Measurements from ENCODE around the gene CLVS2. TPM values are rescaled to one million over a fixed set of nuclear protein-coding genes. Genes with fewer than 3 reads are reported as not detected.

The CLVS2 gene
- total and polyA plus RNA-seq, 4 experiments from 2014 or later, result not detected

DNA sequence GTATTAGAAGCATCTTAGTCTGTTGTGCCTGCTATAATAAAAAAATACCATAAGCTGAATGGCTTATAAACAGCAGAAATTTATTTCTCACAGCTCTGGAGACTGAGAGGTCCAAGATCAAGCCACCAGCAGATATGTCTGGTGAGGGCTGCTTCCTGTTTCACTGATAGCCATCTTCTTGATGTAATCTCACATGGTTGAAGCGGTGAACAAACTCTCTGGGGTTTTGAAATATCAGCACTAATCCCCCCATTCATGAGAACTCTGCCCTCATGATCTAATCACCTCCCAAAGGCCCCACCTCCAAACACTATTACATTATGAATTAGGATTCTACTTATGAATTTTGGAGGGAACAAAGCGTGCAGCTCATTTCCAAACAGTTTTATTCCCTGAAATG lies 11.6 kb upstream of the CLVS2 start:
- no peak for DNase-seq
- Histone ChIP-seq H3K9me3 (ENCODE audit: control insufficient read depth in 1 of 2, low read length in 2 of 2) (no peaks in the 10 kb centered on the region), H3K36me3 (ENCODE audit: insufficient read depth, low read length) (no peaks in the 10 kb centered on the region), H3K4me1 (ENCODE audit: insufficient read depth, low read length) (no peaks in the 10 kb centered on the region), H3K4me3 (ENCODE audit: low read length in 2 of 2) (no peak overlapping the region), H3K27me3 (ENCODE audit: insufficient read depth, low read length) (no peaks in the 10 kb centered on the region), H3K27ac (ENCODE audit: low read depth, low read length) (no peak overlapping the region)
- Mint-ChIP-seq H3K4me1 (no peaks in the 10 kb centered on the region), H3K36me3 (no peaks in the 10 kb centered on the region), H3K27me3 (peaks cover 0 to 2% of the 10 kb centered on the region in 2 donors), H3K9me3 (peaks cover 0 to 14% (median 6%) of the 10 kb centered on the region in 8 donors), H3K27ac (no peak overlapping the region), H3K4me3 (no peak overlapping the region)
- ChIA-PET CTCF (ENCODE audit: partially characterized antibody) (no interaction called here), POLR2A (ENCODE audit: partially characterized antibody) (no interaction called here)
- intact Hi-C loops (cut with micrococcal nuclease), result no loop called here

- H3K4me1 Mint-ChIP-seq, result peaks cover 0 to 2% (median under 1%) of the 10 kb centered on the region in 4 donors
- no peak overlapping the region for H3K27ac ChIP-seq (ENCODE audit: low read depth, low read length)
- DNase-seq, result no peak
- intact Hi-C loops (cut with micrococcal nuclease), result no loop called here
- no peak overlapping the region for H3K27ac Mint-ChIP-seq
- no peaks in the 10 kb centered on the region for H3K27me3 ChIP-seq (ENCODE audit: insufficient read depth, low read length)
- H3K36me3 ChIP-seq (ENCODE audit: insufficient read depth, low read length), result no peaks in the 10 kb centered on the region
- no peak overlapping the region for H3K4me3 Mint-ChIP-seq
- H3K4me1 ChIP-seq (ENCODE audit: insufficient read depth, low read length), result no peaks in the 10 kb centered on the region
- peaks cover 0 to 11% (median 2%) of the 10 kb centered on the region in 8 donors for H3K9me3 Mint-ChIP-seq
- H3K9me3 ChIP-seq (ENCODE audit: control insufficient read depth in 1 of 2, low read length in 2 of 2), result no peaks in the 10 kb centered on the region
- no peak overlapping the region for H3K4me3 ChIP-seq (ENCODE audit: low read length in 2 of 2)
- H3K36me3 Mint-ChIP-seq, result no peaks in the 10 kb centered on the region
- H3K27me3 Mint-ChIP-seq, result peaks cover 16 to 20% of the 10 kb centered on the region in 2 donors
- ChIA-PET CTCF (ENCODE audit: partially characterized antibody) (no interaction called here), POLR2A (ENCODE audit: partially characterized antibody) (no interaction called here)
Measured at GRCh38 chr6:122994256-122994655, 1.8 kb upstream of the CLVS2 start.

DNA sequence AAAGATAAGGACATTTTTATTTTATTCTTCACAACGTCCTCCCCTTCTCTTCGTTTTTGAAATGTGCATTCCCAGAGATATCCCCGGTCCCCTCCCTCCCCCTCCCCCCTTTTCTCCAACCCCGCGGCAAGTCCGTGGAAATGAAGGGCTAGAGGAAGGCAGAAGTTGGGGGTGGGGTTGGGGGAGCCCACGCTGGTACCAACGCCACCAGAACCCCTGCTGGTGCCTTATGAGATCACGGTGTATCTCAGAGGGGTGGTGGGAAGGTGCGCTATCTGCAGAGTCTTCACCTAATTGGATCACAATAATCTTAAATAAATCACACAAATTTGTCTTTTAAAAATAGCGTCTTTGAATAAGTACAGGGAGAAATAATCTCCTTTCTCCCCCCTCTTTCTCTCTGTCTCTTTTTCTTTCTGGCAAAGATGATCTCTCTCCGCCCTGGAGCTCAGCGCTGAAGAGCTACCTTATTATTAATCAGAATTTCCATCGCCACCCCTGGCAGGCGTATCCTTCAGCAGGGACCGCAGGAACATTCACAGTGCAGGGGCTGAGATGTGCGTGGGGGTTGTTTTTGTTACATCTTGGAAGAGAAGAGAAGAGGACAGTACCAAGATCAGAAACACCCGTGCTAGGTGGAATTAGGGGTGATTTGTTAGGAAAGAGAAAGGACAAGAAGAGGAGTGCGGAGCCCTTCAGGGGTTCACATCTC lies 915 bp downstream of the CLVS2 start:
- Mint-ChIP-seq H3K36me3 (no peaks in the 10 kb centered on the region), H3K4me3 (no peak overlapping the region), H3K27ac (peak overlapping the region in 1 of 7 donors; percentile 59), H3K9me3 (peaks cover 0 to 11% (median 2%) of the 10 kb centered on the region in 8 donors), H3K4me1 (peaks cover 0 to 2% (median under 1%) of the 10 kb centered on the region in 4 donors), H3K27me3 (peaks cover 14 to 20% of the 10 kb centered on the region in 2 donors)
- no peak for DNase-seq
- no peaks in the 10 kb centered on the region for H3K9me3 ChIP-seq (ENCODE audit: control insufficient read depth in 1 of 2, low read length in 2 of 2)
- intact Hi-C loops (cut with micrococcal nuclease), result no loop called here
- CTCF ChIA-PET (ENCODE audit: partially characterized antibody), result no interaction called here
- no peaks in the 10 kb centered on the region for H3K4me1 ChIP-seq (ENCODE audit: insufficient read depth, low read length)
- no peak overlapping the region for H3K4me3 ChIP-seq (ENCODE audit: low read length in 2 of 2)
- H3K36me3 ChIP-seq (ENCODE audit: insufficient read depth, low read length), result no peaks in the 10 kb centered on the region
- POLR2A ChIA-PET (ENCODE audit: partially characterized antibody), result no interaction called here
- H3K27me3 ChIP-seq (ENCODE audit: insufficient read depth, low read length), result no peaks in the 10 kb centered on the region
- H3K27ac ChIP-seq (ENCODE audit: low read depth, low read length), result no peak overlapping the region

- Mint-ChIP-seq H3K36me3 (no peaks in the 10 kb centered on the region), H3K4me1 (peaks cover 0 to 2% (median under 1%) of the 10 kb centered on the region in 4 donors), H3K9me3 (peaks cover 0 to 11% (median 2%) of the 10 kb centered on the region in 8 donors), H3K27me3 (peaks cover 14 to 20% of the 10 kb centered on the region in 2 donors), H3K27ac (no peak overlapping the region), H3K4me3 (no peak overlapping the region)
- ChIA-PET CTCF (ENCODE audit: partially characterized antibody) (no interaction called here), POLR2A (ENCODE audit: partially characterized antibody) (no interaction called here)
- H3K27me3 ChIP-seq (ENCODE audit: insufficient read depth, low read length), result no peaks in the 10 kb centered on the region
- no peaks in the 10 kb centered on the region for H3K9me3 ChIP-seq (ENCODE audit: control insufficient read depth in 1 of 2, low read length in 2 of 2)
- intact Hi-C loops (cut with micrococcal nuclease), result no loop called here
- DNase-seq, result no peak
- H3K4me3 ChIP-seq (ENCODE audit: low read length in 2 of 2), result no peak overlapping the region
- no peaks in the 10 kb centered on the region for H3K36me3 ChIP-seq (ENCODE audit: insufficient read depth, low read length)
- no peak overlapping the region for H3K27ac ChIP-seq (ENCODE audit: low read depth, low read length)
- H3K4me1 ChIP-seq (ENCODE audit: insufficient read depth, low read length), result no peaks in the 10 kb centered on the region
Measured at GRCh38 chr6:122997541-122998150, 1.6 kb downstream of the CLVS2 start.

DNA sequence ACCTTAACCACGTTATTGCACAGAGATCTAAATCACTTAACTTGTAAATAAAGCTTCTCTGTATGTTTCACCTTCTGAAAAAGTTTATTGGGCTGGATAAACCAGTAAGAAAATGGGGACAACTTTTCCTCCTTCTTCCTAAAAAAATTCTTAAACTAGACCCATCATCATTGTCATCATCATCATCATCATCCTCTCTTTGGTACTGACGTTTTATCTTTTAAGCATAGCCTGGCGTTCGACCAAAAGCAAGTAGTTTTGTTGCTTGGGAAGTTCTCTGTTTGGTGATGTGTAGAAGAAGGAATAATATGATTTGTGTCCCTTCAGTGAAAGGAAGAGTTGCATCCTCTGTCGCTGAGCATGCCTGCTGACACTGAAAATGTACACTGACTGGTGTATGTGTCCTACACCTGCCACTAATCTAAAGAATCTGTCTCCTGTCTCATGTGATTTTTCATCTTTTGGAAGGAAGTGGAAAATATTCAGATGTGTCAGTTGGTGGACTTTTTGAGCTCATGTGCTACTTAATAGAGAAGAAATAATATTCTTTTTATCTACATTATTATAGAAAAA lies 2.5 kb downstream of the CLVS2 start:
- H3K9me3 Mint-ChIP-seq, result peaks cover 0 to 11% (median 2%) of the 10 kb centered on the region in 8 donors
- H3K36me3 Mint-ChIP-seq, result no peaks in the 10 kb centered on the region
- H3K9me3 ChIP-seq (ENCODE audit: control insufficient read depth in 1 of 2, low read length in 2 of 2), result no peaks in the 10 kb centered on the region
- H3K36me3 ChIP-seq (ENCODE audit: insufficient read depth, low read length), result no peaks in the 10 kb centered on the region
- H3K4me3 Mint-ChIP-seq, result no peak overlapping the region
- DNase-seq, result no peak
- intact Hi-C loops (cut with micrococcal nuclease), result no loop called here
- no peak overlapping the region for H3K27ac Mint-ChIP-seq
- peaks cover 14 to 20% of the 10 kb centered on the region in 2 donors for H3K27me3 Mint-ChIP-seq
- ChIA-PET CTCF (ENCODE audit: partially characterized antibody) (no interaction called here), POLR2A (ENCODE audit: partially characterized antibody) (no interaction called here)
- no peaks in the 10 kb centered on the region for H3K4me1 ChIP-seq (ENCODE audit: insufficient read depth, low read length)
- H3K27me3 ChIP-seq (ENCODE audit: insufficient read depth, low read length), result no peaks in the 10 kb centered on the region
- no peak overlapping the region for H3K4me3 ChIP-seq (ENCODE audit: low read length in 2 of 2)
- H3K27ac ChIP-seq (ENCODE audit: low read depth, low read length), result no peak overlapping the region
- peaks cover 0 to 2% (median under 1%) of the 10 kb centered on the region in 4 donors for H3K4me1 Mint-ChIP-seq

- no peak overlapping the region for H3K27ac Mint-ChIP-seq
- ChIA-PET CTCF (ENCODE audit: partially characterized antibody) (no interaction called here), POLR2A (ENCODE audit: partially characterized antibody) (no interaction called here)
- intact Hi-C loops (cut with micrococcal nuclease), result no loop called here
- DNase-seq, result no peak
- peaks cover 11 to 12% of the 10 kb centered on the region in 2 donors for H3K27me3 Mint-ChIP-seq
- H3K27ac ChIP-seq (ENCODE audit: low read depth, low read length), result no peak overlapping the region
- no peaks in the 10 kb centered on the region for H3K36me3 Mint-ChIP-seq
- H3K9me3 Mint-ChIP-seq, result peaks cover 0 to 11% (median 2%) of the 10 kb centered on the region in 8 donors
- H3K4me1 Mint-ChIP-seq, result peaks cover 0 to 2% (median under 1%) of the 10 kb centered on the region in 4 donors
- no peaks in the 10 kb centered on the region for H3K27me3 ChIP-seq (ENCODE audit: insufficient read depth, low read length)
- no peak overlapping the region for H3K4me3 Mint-ChIP-seq
- no peaks in the 10 kb centered on the region for H3K36me3 ChIP-seq (ENCODE audit: insufficient read depth, low read length)
- H3K9me3 ChIP-seq (ENCODE audit: control insufficient read depth in 1 of 2, low read length in 2 of 2), result no peaks in the 10 kb centered on the region
- no peaks in the 10 kb centered on the region for H3K4me1 ChIP-seq (ENCODE audit: insufficient read depth, low read length)
- no peak overlapping the region for H3K4me3 ChIP-seq (ENCODE audit: low read length in 2 of 2)
Measured at GRCh38 chr6:123000244-123000770, 4.3 kb downstream of the CLVS2 start.

- no peak for DNase-seq
- no peak overlapping the region for H3K4me3 Mint-ChIP-seq
- H3K27ac Mint-ChIP-seq, result no peak overlapping the region
Measured at GRCh38 chr6:123001540-123001939, 5.5 kb downstream of the CLVS2 start.

More at GRCh38 chr6:123001540-123001939, 5.5 kb downstream of the CLVS2 start:
- no peaks in the 10 kb centered on the region for H3K36me3 Mint-ChIP-seq
- Histone ChIP-seq H3K36me3 (ENCODE audit: insufficient read depth, low read length) (no peaks in the 10 kb centered on the region), H3K27me3 (ENCODE audit: insufficient read depth, low read length) (no peaks in the 10 kb centered on the region), H3K9me3 (ENCODE audit: control insufficient read depth in 1 of 2, low read length in 2 of 2) (no peaks in the 10 kb centered on the region), H3K4me3 (ENCODE audit: low read length in 2 of 2) (no peak overlapping the region), H3K4me1 (ENCODE audit: insufficient read depth, low read length) (no peaks in the 10 kb centered on the region), H3K27ac (ENCODE audit: low read depth, low read length) (no peak overlapping the region)
- POLR2A ChIA-PET (ENCODE audit: partially characterized antibody), result no interaction called here
- intact Hi-C loops (cut with micrococcal nuclease), result no loop called here
- peaks cover 5 to 6% of the 10 kb centered on the region in 2 donors for H3K27me3 Mint-ChIP-seq
- CTCF ChIA-PET (ENCODE audit: partially characterized antibody), result no interaction called here
- H3K9me3 Mint-ChIP-seq, result peaks cover 0 to 5% (median 2%) of the 10 kb centered on the region in 8 donors
- no peaks in the 10 kb centered on the region for H3K4me1 Mint-ChIP-seq
